HG02588 (cell line): ENCODE results near the gene UBE2G2.

Experiments
- ATAC-seq: cut with Tn5 transposase; IDR thresholded peaks from one replicate; pipeline ENCODE4 v1.9.1; 2021; ENCODE audit warnings: mild to moderate bottlenecking, moderate library complexity; ENCODE audit not compliant: unreplicated experiment

Gene UBE2G2

GRCh38 chr21:44732956-44733355, 68.7 kb downstream of the UBE2G2 start:
- no peak for ATAC-seq

GRCh38 chr21:44732263-44732662, 69.4 kb downstream of the UBE2G2 start:
- no peak for ATAC-seq

GRCh38 chr21:44730951-44731579, 70.6 kb downstream of the UBE2G2 start:
- no peak for ATAC-seq

- no peak for ATAC-seq
These were observed 71.6 kb downstream of the UBE2G2 start for GRCh38 chr21:44730028-44730395.

GRCh38 chr21:44729336-44730027, 72.1 kb downstream of the UBE2G2 start:
- ATAC-seq, result no peak

GRCh38 chr21:44728716-44729115, 72.9 kb downstream of the UBE2G2 start:
- no peak for ATAC-seq

- ATAC-seq, result no peak
These were observed 73.9 kb downstream of the UBE2G2 start for GRCh38 chr21:44727757-44728156.

GRCh38 chr21:44727321-44727720, 74.3 kb downstream of the UBE2G2 start:
- no peak for ATAC-seq

- ATAC-seq, result no peak
These were observed 74.8 kb downstream of the UBE2G2 start for GRCh38 chr21:44726826-44727225.

- no peak for ATAC-seq
These were observed 76.7 kb downstream of the UBE2G2 start for GRCh38 chr21:44724926-44725325.

GRCh38 chr21:44724196-44724595, 77.4 kb downstream of the UBE2G2 start:
- ATAC-seq, result no peak

- no peak for ATAC-seq
These were observed 78.2 kb downstream of the UBE2G2 start for GRCh38 chr21:44723177-44724131.

- no peak for ATAC-seq
These were observed 78.9 kb downstream of the UBE2G2 start for GRCh38 chr21:44722731-44723130.

- ATAC-seq, result no peak
These were observed 81.5 kb downstream of the UBE2G2 start for GRCh38 chr21:44720170-44720569.
